Endodermal cell (in vitro differentiated cells): Measurements from ENCODE around the gene CCDC144A. TPM values are rescaled to one million over a fixed set of nuclear protein-coding genes. Genes with fewer than 3 reads are reported as not detected.
A peak's percentile ranks its signal among the peaks of the same experiment; 100 is the strongest.
"Not testable (repeated sequence)": the region's sequence is repeated elsewhere in the genome, so short reads cannot be mapped to it uniquely, and the experiment has no call there.

Experiments used
- DNase-seq: peaks from one replicate; pipeline ENCODE4 v3.0.0-alpha.2; 2017
- H3K27ac ChIP-seq: 2 replicates; pipeline ENCODE4 v1.5.1; 2013; ENCODE audit warnings: mild to moderate bottlenecking, low read depth, low read length, moderate library complexity
- H3K27me3 ChIP-seq: 2 replicates; pipeline ENCODE4 v1.6.1; 2013; ENCODE audit warnings: mild to moderate bottlenecking, low read length, moderate library complexity; ENCODE audit not compliant: insufficient read depth, control insufficient read depth, poor library complexity, severe bottlenecking
- H3K36me3 ChIP-seq: 2 replicates; pipeline ENCODE4 v1.7.0; 2013; ENCODE audit warnings: mild to moderate bottlenecking, low read length, moderate library complexity; ENCODE audit not compliant: control insufficient read depth, insufficient read depth
- H3K4me1 ChIP-seq: one replicate; pipeline ENCODE4 v1.7.0; 2013; ENCODE audit warnings: low read length; ENCODE audit not compliant: control insufficient read depth, insufficient read depth
- H3K4me3 ChIP-seq: 2 replicates; pipeline ENCODE4 v1.5.1; 2013; ENCODE audit warnings: mild to moderate bottlenecking, low read length, moderate library complexity
- H3K9ac ChIP-seq: 2 replicates; pipeline ENCODE4 v1.6.1; 2013; ENCODE audit warnings: mild to moderate bottlenecking, low read length, moderate library complexity; ENCODE audit not compliant: poor library complexity, severe bottlenecking; ENCODE audit errors: extremely low read depth
- H3K9me3 ChIP-seq: 2 replicates; pipeline ENCODE4 v1.6.1; 2013; ENCODE audit warnings: mild to moderate bottlenecking, low read length, moderate library complexity; ENCODE audit not compliant: control insufficient read depth
- H3K27ac Mint-ChIP-seq: 2 replicates; pipeline ENCODE4 v1.8.0; 2020; ENCODE audit warnings: mixed read lengths
- H3K27me3 Mint-ChIP-seq: 2 replicates; pipeline ENCODE4 v1.8.0; 2021; ENCODE audit warnings: mild to moderate bottlenecking, mixed read lengths; ENCODE audit not compliant: insufficient read depth
- H3K36me3 Mint-ChIP-seq: 2 replicates; pipeline ENCODE4 v1.8.0; 2020; ENCODE audit warnings: low read depth, mixed read lengths
- H3K4me1 Mint-ChIP-seq: 2 replicates; pipeline ENCODE4 v1.8.0; 2020; ENCODE audit warnings: mixed read lengths
- H3K4me3 Mint-ChIP-seq: 2 replicates; pipeline ENCODE4 v1.8.0; 2020; ENCODE audit warnings: mild to moderate bottlenecking, moderate library complexity, mixed read lengths
- H3K9me3 Mint-ChIP-seq: 2 replicates; pipeline ENCODE4 v1.8.0; 2020; ENCODE audit warnings: mild to moderate bottlenecking, mixed read lengths
- WGBS, 2 experiments: methylation state at CpG; one replicate each; pipeline versions ENCODE4 v1.1.5 to v1.1.7; 2013; ENCODE audit warnings: missing lambda C conversion rate in 2 of 2, mixed read lengths in 1 of 2; ENCODE audit not compliant: insufficient coverage in 1 of 2, insufficient read length in 1 of 2; 5-methylcytosine and 5-hydroxymethylcytosine counted together
- total RNA-seq, 2 donors: library from RNA; stranded (reverse); fragmentation: NEBNext Ultra II Directional in 1 of 2; extraction: Animal tissue kit (Norgen Biotek cat#: 25700) in 1 of 2; gene quantifications; 2 replicates in 1 of 2; 3 replicates in 1 of 2; pipeline ENCODE4 v1.2.1, GENCODE V29; 2021

CCDC144A gene
- total RNA-seq, 2 donors from 2014 or later = 0.81 to 1.3 TPM

GRCh38 chr17:16758177-16758576 lies 68.1 kb downstream of the CCDC144A start:
- not testable (repeated sequence) for H3K4me3 Mint-ChIP-seq, DNase-seq, H3K9me3 Mint-ChIP-seq, H3K36me3 ChIP-seq, H3K9me3 ChIP-seq, H3K4me1 Mint-ChIP-seq, H3K9ac ChIP-seq, H3K4me3 ChIP-seq, H3K36me3 Mint-ChIP-seq, H3K4me1 ChIP-seq, H3K27ac Mint-ChIP-seq, H3K27ac ChIP-seq, H3K27me3 ChIP-seq, H3K27me3 Mint-ChIP-seq
- WGBS, 2 experiments = 93% methylated on average over 1 of the region's 3 CpGs; no CpG with 5 or more reads in 1 of the 2 experiments

GRCh38 chr17:16768290-16769175 lies 78.5 kb downstream of the CCDC144A start:
- peak overlapping the region; percentile 64 for H3K27ac Mint-ChIP-seq
- no CpG with 5 or more reads among the region's 2 CpGs for WGBS, 2 experiments
- H3K4me1 ChIP-seq, H3K27me3 Mint-ChIP-seq, H3K4me3 Mint-ChIP-seq, H3K36me3 Mint-ChIP-seq, H3K9me3 ChIP-seq, H3K9me3 Mint-ChIP-seq, H3K27ac ChIP-seq, H3K4me3 ChIP-seq, H3K27me3 ChIP-seq, DNase-seq, H3K4me1 Mint-ChIP-seq, H3K36me3 ChIP-seq, H3K9ac ChIP-seq: not testable (repeated sequence)

- not testable (repeated sequence) for H3K4me3 ChIP-seq, H3K4me3 Mint-ChIP-seq
- WGBS, 2 experiments = no CpG with 5 or more reads among the region's 4 CpGs
Measured at GRCh38 chr17:16772394-16773145, 82.5 kb downstream of the CCDC144A start.

GRCh38 chr17:16773146-16773522 lies 83.1 kb downstream of the CCDC144A start:
- H3K4me1 Mint-ChIP-seq, H3K4me3 Mint-ChIP-seq, H3K9me3 ChIP-seq, H3K27ac ChIP-seq, H3K4me3 ChIP-seq, H3K27me3 ChIP-seq, H3K36me3 ChIP-seq, H3K9me3 Mint-ChIP-seq, DNase-seq, H3K27ac Mint-ChIP-seq, H3K4me1 ChIP-seq, H3K36me3 Mint-ChIP-seq, H3K9ac ChIP-seq, H3K27me3 Mint-ChIP-seq: not testable (repeated sequence)
- no CpG with 5 or more reads among the region's 2 CpGs for WGBS, 2 experiments

More at GRCh38 chr17:16772394-16773145, 82.5 kb downstream of the CCDC144A start:
- not testable (repeated sequence) for H3K36me3 ChIP-seq, H3K9me3 Mint-ChIP-seq, H3K4me1 Mint-ChIP-seq, DNase-seq, H3K4me1 ChIP-seq, H3K9me3 ChIP-seq, H3K27ac ChIP-seq, H3K27me3 ChIP-seq, H3K9ac ChIP-seq, H3K36me3 Mint-ChIP-seq, H3K27ac Mint-ChIP-seq, H3K27me3 Mint-ChIP-seq

- H3K27ac Mint-ChIP-seq, H3K4me3 ChIP-seq, H3K4me1 Mint-ChIP-seq, H3K9ac ChIP-seq, H3K36me3 Mint-ChIP-seq, H3K27me3 Mint-ChIP-seq, H3K27ac ChIP-seq, H3K27me3 ChIP-seq, H3K4me1 ChIP-seq, H3K36me3 ChIP-seq, H3K9me3 ChIP-seq, H3K4me3 Mint-ChIP-seq, H3K9me3 Mint-ChIP-seq: not testable (repeated sequence)
- WGBS, 2 experiments = 75 to 86% methylated on average over 4 to 5 of the region's 5 CpGs
- DNase-seq = peak; percentile 49
Measured at GRCh38 chr17:16787851-16788250, 97.8 kb downstream of the CCDC144A start.

- not testable (repeated sequence) for H3K9me3 Mint-ChIP-seq, H3K27me3 ChIP-seq, H3K9ac ChIP-seq, H3K4me3 Mint-ChIP-seq, H3K27me3 Mint-ChIP-seq, H3K36me3 ChIP-seq, H3K4me1 ChIP-seq, H3K9me3 ChIP-seq, H3K27ac Mint-ChIP-seq, DNase-seq, H3K27ac ChIP-seq, H3K4me1 Mint-ChIP-seq, H3K4me3 ChIP-seq, H3K36me3 Mint-ChIP-seq
- 92% methylated on average over 1 of the region's 11 CpGs; no CpG with 5 or more reads in 1 of the 2 experiments for WGBS, 2 experiments
Measured at GRCh38 chr17:16788889-16789536, 99.0 kb downstream of the CCDC144A start.
